Right forelimb (tissue), 1 donor: ENCODE measurements around the gene CCND1.
A peak's percentile ranks its signal among the peaks of the same experiment; 100 is the strongest.
"Not testable (repeated sequence)": the region's sequence is repeated elsewhere in the genome, so short reads cannot be mapped to it uniquely, and the experiment has no call there.

Experiments
- DNase-seq: peaks from one replicate; pipeline ENCODE4 v3.0.0-alpha.2; 2018

CCND1 gene

GRCh38 chr11:69667619-69668604 is 27.0 kb downstream of the CCND1 start:
- no peak for DNase-seq

DNA sequence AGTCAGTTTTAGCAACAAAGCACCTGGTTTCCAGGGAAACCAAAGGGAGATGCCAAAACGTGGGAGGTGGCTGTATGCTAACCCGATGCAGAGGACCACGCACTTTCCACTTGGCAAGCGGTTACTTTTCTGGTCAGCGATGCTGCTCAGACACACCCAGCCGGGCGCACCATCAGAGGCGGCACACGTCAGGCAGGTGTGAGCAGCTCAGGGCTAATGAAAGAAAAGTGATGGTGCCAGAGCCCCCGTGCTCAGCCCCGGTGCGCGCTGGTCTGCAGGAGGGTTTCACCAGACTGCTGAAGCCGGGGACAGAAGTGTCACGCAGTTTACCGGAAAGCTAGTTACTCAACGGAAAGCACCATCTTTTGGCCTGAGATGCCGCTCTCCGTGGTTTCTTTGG is 28.5 kb downstream of the CCND1 start:
- no peak for DNase-seq

DNA sequence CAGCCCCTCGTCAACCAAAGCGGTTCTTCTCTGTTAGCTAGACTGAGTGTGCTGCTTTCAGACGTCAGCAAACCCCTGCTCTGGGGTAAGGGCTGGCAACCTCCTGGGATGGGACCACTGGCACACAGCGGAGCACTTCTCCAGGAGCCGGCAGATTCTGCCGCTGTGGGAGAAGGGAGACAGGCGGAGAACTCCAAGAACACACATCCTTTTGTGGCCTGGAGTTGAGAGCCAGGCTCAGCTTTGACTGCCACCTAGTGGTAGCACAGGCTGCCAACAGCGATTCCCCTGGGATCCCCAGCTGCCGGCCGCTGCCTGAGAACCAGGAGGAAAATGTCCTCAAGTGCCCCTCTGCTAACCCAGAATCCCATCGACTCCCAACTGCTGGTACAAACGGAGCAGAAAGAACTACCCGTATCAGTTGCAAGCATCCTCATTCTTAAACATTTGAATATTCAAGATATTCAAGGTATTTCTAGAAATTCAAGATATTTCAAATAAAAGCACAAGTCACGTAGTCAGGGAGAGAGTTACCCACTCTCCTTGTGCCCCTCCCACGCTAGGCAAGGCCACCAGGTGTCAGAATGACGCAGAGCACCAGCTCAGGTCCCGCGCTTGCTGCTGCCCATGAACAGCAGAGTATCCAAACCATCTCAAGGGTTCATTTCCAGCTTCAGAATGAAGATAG is 29.3 kb downstream of the CCND1 start:
- DNase-seq: peak; percentile 91

- DNase-seq: no peak
Observed at GRCh38 chr11:69671734-69672465, 30.9 kb downstream of the CCND1 start.

DNA sequence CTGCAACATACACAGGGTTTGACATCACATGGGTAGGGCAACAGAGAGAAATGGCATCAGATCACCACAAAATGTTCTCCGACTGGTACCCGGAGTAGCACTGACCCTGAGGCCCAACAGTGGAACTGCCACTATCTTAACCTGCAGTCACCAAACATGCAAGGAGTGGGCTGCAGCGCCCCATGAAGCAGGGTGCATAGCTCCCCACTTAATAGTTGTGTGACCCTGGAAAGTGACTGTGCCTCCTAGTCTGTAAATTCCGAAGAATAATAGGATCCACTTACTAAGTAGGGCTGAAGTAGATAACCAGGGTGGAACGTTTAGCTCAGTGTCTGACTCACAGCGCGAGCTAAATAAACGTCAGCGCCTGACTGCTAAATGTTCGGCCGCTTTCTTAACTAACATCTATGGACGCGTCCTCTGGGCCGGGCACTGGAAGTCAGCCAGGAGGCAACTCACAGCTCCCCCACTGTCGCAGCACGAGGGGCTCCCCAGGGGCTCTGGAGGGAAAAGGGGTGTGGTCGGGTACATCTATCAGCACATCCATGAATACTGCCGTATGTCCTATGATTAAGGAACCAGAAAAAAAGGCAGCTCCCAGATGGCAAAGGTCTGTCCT is 33.4 kb downstream of the CCND1 start:
- no peak for DNase-seq

- peak; percentile 98 for DNase-seq
Observed at GRCh38 chr11:69674886-69675714, 34.1 kb downstream of the CCND1 start, which contains the start of gene LTO1. Gene LTO1, minus strand, starts transcription at chr11:69675353. Its CDS starts 114 bp downstream, at chr11:69675239.

DNA sequence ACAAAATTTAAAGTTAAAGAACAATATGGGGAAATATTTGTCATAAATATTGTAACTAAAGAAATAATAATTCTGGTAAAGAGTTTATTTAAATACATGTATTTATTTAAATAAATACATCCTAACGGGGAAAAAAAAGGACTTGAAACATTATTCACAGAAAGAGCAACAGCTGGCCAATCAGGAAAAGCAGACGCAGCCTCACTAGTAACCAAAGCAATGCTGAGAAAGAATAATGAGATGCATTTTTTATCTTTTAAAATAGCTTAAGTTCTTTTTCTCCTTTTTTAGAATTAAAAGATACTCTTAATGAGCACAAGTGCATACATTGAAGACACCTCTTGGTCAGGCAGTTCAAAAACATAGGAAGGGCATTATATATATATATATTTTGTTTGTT is 36.8 kb downstream of the CCND1 start:
- DNase-seq: no peak

GRCh38 chr11:69680688-69681087 is 39.7 kb downstream of the CCND1 start:
- DNase-seq: no peak

DNA sequence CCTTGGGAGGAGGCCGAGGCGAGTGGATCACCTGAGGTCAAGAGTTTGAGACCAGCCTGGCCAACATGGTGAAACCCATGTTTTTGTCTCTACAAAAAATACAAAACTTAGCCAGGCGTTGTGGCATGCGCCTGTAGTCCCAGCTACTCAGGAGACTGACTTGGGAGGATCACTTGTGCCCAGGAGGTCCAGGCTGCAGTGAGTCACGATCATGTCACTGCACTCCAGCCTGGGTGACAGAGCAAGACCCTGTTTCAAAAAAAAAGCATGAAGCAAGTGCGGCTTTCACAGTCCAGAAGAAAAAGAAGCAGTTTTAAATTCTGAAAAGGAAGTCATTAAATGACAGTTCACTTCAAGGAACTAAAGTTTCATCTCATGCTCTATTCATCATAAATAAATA is 41.3 kb downstream of the CCND1 start:
- DNase-seq: no peak

- no peak for DNase-seq
Observed at GRCh38 chr11:69682681-69683326, 41.8 kb downstream of the CCND1 start.

DNA sequence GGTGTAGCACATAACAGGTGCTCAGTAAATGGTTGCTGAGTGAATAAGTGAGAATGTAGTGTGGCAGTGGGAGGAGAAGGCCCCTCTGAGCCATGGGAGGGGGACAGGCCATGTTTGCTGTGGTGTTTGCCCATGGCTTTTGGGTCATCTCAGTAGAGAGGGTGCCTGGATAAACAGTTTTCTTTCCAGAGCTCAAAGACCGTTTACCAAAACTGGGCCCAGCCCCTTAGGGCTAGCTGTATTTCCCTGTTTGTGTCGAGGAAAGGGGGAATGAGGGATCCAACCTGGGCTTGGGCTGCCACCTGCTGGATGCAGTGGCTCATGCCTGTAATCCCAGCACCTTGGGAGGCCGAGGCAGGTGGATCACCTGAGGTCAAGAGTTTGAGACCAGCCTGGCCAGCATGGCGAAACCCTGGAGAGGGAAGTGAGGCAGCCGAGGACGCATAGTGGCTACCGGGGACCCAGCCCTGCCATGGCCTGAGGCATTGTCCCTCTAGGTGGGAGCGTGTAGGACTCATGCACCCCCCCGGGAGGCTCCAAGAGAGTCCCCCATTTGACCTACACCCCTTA is 42.9 kb downstream of the CCND1 start:
- DNase-seq: no peak

- no peak for DNase-seq
Observed at GRCh38 chr11:69684651-69685050, 43.7 kb downstream of the CCND1 start.

- DNase-seq: no peak
Observed at GRCh38 chr11:69685348-69685747, 44.4 kb downstream of the CCND1 start.

GRCh38 chr11:69686452-69686851 is 45.5 kb downstream of the CCND1 start:
- no peak for DNase-seq

DNA sequence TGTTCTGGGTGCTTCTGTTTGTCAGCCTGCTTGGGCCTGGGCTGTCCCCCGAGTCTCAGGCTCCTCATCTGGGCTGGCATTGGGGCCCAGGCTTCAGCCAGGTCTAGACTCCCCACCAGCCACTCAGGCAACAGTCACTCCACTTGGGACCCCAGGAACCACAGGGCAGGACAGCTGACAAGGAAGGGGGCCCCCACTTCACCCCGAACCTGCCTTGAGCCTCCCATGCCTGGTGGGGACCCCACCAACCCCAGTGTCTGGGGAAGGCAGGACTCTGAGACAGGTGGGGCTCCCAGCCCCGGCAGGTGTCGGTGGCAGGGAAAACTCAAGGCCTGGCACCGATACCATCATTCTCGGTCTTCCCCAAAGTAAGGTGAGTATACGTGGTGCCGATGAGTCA is 45.9 kb downstream of the CCND1 start:
- no peak for DNase-seq

- DNase-seq: not testable (repeated sequence)
Observed at GRCh38 chr11:69687969-69688771, 47.2 kb downstream of the CCND1 start.

GRCh38 chr11:69689484-69690319 is 48.7 kb downstream of the CCND1 start:
- DNase-seq: no peak

DNA sequence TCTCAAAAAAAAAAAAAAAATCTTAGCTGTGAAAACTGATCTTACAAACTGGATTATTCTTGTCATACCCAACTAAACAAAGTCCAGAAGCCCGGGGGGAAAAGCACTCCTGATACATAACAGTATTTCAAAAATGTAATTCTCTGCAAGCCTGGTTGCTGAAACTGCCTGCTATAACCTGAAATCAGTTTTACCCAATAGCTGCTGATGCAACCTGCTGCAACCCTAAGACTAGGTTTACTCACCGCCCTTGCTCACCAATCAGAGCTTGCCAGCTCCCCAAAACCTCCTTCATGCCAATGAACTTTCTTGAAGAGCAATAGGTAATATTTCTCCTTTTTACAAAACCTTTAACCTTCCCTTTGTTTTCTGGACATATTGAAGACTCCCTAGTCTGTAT is 50.5 kb downstream of the CCND1 start:
- DNase-seq: no peak

GRCh38 chr11:69692422-69692821 is 51.5 kb downstream of the CCND1 start:
- no peak for DNase-seq
